K562 (cell line): ENCODE data around the gene CDKN3. TPM values are rescaled to one million over a fixed set of nuclear protein-coding genes. Genes with fewer than 3 reads are reported as not detected.
A peak's percentile ranks its signal among the peaks of the same experiment; 100 is the strongest.

Source experiments
- CHD1 ChIP-seq: fragments of 200-600 bp; sonication (generic); IDR thresholded peaks from one replicate; pipeline ENCODE4 v1.6.1; 2012; ENCODE audit warnings: mild to moderate bottlenecking, moderate library complexity, low read length, inconsistent platforms
- CREM ChIP-seq: IDR thresholded peaks from 2 replicates; pipeline ENCODE4 v1.6.1; 2014; ENCODE audit warnings: antibody characterized with exemption, low read depth
- EGR1 ChIP-seq: fragments of 450-650 bp; conservative IDR thresholded peaks from 2 replicates; pipeline ENCODE4 v1.6.1; 2017; ENCODE audit warnings: mild to moderate bottlenecking
- ETS2 ChIP-seq: IDR thresholded peaks from 2 replicates; pipeline ENCODE4 v1.6.1; 2016; ENCODE audit warnings: borderline replicate concordance, missing genetic modification characterization, mild to moderate bottlenecking, moderate library complexity, missing compliant biosample characterization; ENCODE audit not compliant: poor library complexity, severe bottlenecking
- GABPB1 ChIP-seq: sonication (generic); formaldehyde crosslinking; IDR thresholded peaks from 2 replicates; pipeline ENCODE4 v1.8.0; 2022; ENCODE audit warnings: mild to moderate bottlenecking, missing genetic modification reagents
- GATA2 ChIP-seq: sonication (generic); formaldehyde crosslinking; IDR thresholded peaks from 2 replicates; pipeline ENCODE4 v1.4.0; 2020; ENCODE audit warnings: mild to moderate bottlenecking, missing genetic modification reagents
- GMEB1 ChIP-seq: fragments of 250-450 bp; sonication (Bioruptor Pico); IDR thresholded peaks from 2 replicates; pipeline ENCODE4 v1.4.0; 2020; ENCODE audit warnings: mild to moderate bottlenecking
- GTF2E2 ChIP-seq: fragments of 200-800 bp; sonication (Bioruptor generic); IDR thresholded peaks from 2 replicates; pipeline ENCODE4 v1.6.1; 2016; ENCODE audit warnings: missing genetic modification characterization, missing compliant biosample characterization
- HDAC1 ChIP-seq, 2 experiments: fragments of 450-650 bp; IDR thresholded peaks; 2 replicates each; pipeline ENCODE4 v1.6.1; 2016 to 2017; ENCODE audit warnings: inconsistent platforms in 1 of 2, mild to moderate bottlenecking in 1 of 2, moderate library complexity in 1 of 2
- MAZ ChIP-seq, 2 experiments: fragments of 450-650 bp in 1 of 2; sonication (generic) in 1 of 2; formaldehyde crosslinking; IDR thresholded peaks in 1 of 2; conservative IDR thresholded peaks in 1 of 2; 2 replicates each; pipeline versions ENCODE4 v1.4.0 to v1.5.0; 2020; ENCODE audit warnings: mild to moderate bottlenecking in 1 of 2, missing genetic modification reagents in 1 of 2
- MNT ChIP-seq, 2 experiments: fragments of 450-650 bp; conservative IDR thresholded peaks; 2 replicates each; pipeline ENCODE4 v1.6.1; 2017; ENCODE audit warnings: mild to moderate bottlenecking in 2 of 2, moderate library complexity in 2 of 2
- MTA3 ChIP-seq: fragments of 450-650 bp; formaldehyde crosslinking; IDR thresholded peaks from 2 replicates; pipeline ENCODE4 v1.6.1; 2017; ENCODE audit warnings: mild to moderate bottlenecking, borderline replicate concordance
- NR2C1 ChIP-seq, 2 experiments: fragments of 450-650 bp; IDR thresholded peaks; 2 replicates each; pipeline ENCODE4 v1.6.1; 2017; ENCODE audit warnings: mild to moderate bottlenecking in 2 of 2, antibody characterized with exemption in 1 of 2, inconsistent platforms in 1 of 2, missing compliant biosample characterization in 1 of 2, missing genetic modification characterization in 1 of 2
- PCBP2 ChIP-seq: fragments of 200-400 bp; formaldehyde crosslinking; IDR thresholded peaks from 2 replicates; pipeline ENCODE4 v1.6.1; 2018; ENCODE audit warnings: low read length, low read depth, mild to moderate bottlenecking, moderate library complexity; ENCODE audit not compliant: poor library complexity, severe bottlenecking
- POLR2G ChIP-seq: fragments of 200-400 bp; formaldehyde crosslinking; IDR thresholded peaks from 2 replicates; pipeline ENCODE4 v1.6.1; 2017; ENCODE audit warnings: low read depth, mild to moderate bottlenecking, antibody characterized with exemption, low read length, moderate library complexity
- PRPF4 ChIP-seq: fragments of 200-400 bp; formaldehyde crosslinking; IDR thresholded peaks from one replicate; pipeline ENCODE4 v1.6.1; 2017; ENCODE audit warnings: low read length, low read depth, mild to moderate bottlenecking; ENCODE audit not compliant: insufficient read depth, poor library complexity, severe bottlenecking
- RAD21 ChIP-seq, 2 experiments: fragments of 250-450 bp in 1 of 2; fragments of 450-650 bp in 1 of 2; sonication (Bioruptor Pico) in 1 of 2; formaldehyde crosslinking in 1 of 2; IDR thresholded peaks in 1 of 2; conservative IDR thresholded peaks in 1 of 2; 2 replicates each; pipeline versions ENCODE4 v1.4.0 to v1.8.0; 2020 to 2022; ENCODE audit warnings: mild to moderate bottlenecking in 2 of 2, moderate library complexity in 1 of 2
- SMARCA5 ChIP-seq: fragments of 450-650 bp; IDR thresholded peaks from 2 replicates; pipeline ENCODE4 v1.6.1; 2016
- SMARCC2 ChIP-seq: fragments of 450-650 bp; IDR thresholded peaks from 2 replicates; pipeline ENCODE4 v1.6.1; 2017; ENCODE audit warnings: antibody characterized with exemption, moderate library complexity, mild to moderate bottlenecking, low read depth
- SRSF1 ChIP-seq: fragments of 200-400 bp; formaldehyde crosslinking; IDR thresholded peaks from 2 replicates; pipeline ENCODE4 v1.6.1; 2017; ENCODE audit warnings: mild to moderate bottlenecking, low read depth, low read length, moderate library complexity
- ZFX ChIP-seq: sonication (generic); formaldehyde crosslinking; IDR thresholded peaks from 2 replicates; pipeline ENCODE4 v1.8.0; 2022; ENCODE audit warnings: mild to moderate bottlenecking, missing genetic modification reagents, moderate library complexity
- ZNF165 ChIP-seq: fragments of 250-450 bp; sonication (Bioruptor Pico); IDR thresholded peaks from 2 replicates; pipeline ENCODE4 v1.4.0; 2020; ENCODE audit warnings: borderline replicate concordance
- ZZZ3 ChIP-seq: fragments of 450-650 bp; IDR thresholded peaks from 2 replicates; pipeline ENCODE4 v1.6.1; 2016; ENCODE audit warnings: antibody characterized with exemption, mild to moderate bottlenecking, moderate library complexity
- polyA plus RNA-seq, 8 experiments: library from polyadenylated mRNA; depleted of rRNA in 4 of 8; stranded (reverse) in 5 of 8; unstranded in 3 of 8; fragments of >200 nt; fragmentation: Nextera tagmentation in 2 of 8; fragmentation: Illumina TruSeq in 1 of 8; extraction: Ambion mirVana in 2 of 8; extraction: Trizol in 1 of 8; gene quantifications; 2 replicates each; pipeline versions ENCODE4 v1.2.1 to v1.2.3, GENCODE V29; 2011 to 2014; ENCODE audit warnings: inconsistent platforms in 1 of 8, missing spikeins in 1 of 8
- total RNA-seq, 7 experiments: library from RNA; depleted of rRNA in 6 of 7; stranded (reverse); fragments of >200 nt in 6 of 7; fragmentation: Illumina TruSeq in 2 of 7; extraction: Trizol in 2 of 7; gene quantifications; 2 replicates each; pipeline versions ENCODE4 v1.2.1 to v1.2.3, GENCODE V29; 2011 to 2021; ENCODE audit warnings: low replicate concordance in 1 of 7

The CDKN3 gene
- total and polyA plus RNA-seq, 9 of the 15 experiments (the other 6 are each of a cell fraction or from before 2014, with no cell fraction given), result 41.3 to 128 (median 70.7) TPM

GRCh38 chr14:54440873-54441868 lies 44.4 kb downstream of the CDKN3 start, which contains the start of gene CNIH1 (continued):
- TF ChIP-seq MAZ (CRISPR knock-in tag; conservative IDR thresholded peaks at IDR 0.05 in 1 of 2, IDR thresholded peaks at IDR 0.05 in 1 of 2) (peak; percentile 71 to 77; a peak in 3 of 4 replicates), SMARCA5 (no peak), GABPB1 (CRISPR knock-in tag) (peak; percentile 40; the same call in 1 of the 2 replicates), ETS2 (no peak), POLR2G (peak; percentile 93), ZZZ3 (no peak), ZFX (peak; percentile 93), CREM (peak; percentile 65), RAD21 (CRISPR knock-in tag; conservative IDR thresholded peaks at IDR 0.05 in 1 of 2, IDR thresholded peaks at IDR 0.05 in 1 of 2) (peak; percentile 22 to 31; a peak in 1 of 4 replicates), CHD1 (no peak), MTA3 (peak; percentile 45; the same call in 1 of the 2 replicates), MNT (conservative IDR thresholded peaks at IDR 0.05) (0 out of 4 replicates have a peak, but pooled peaks of 1 of the 2 experiments have one; percentile 35), GATA2 (CRISPR knock-in tag) (no peak), GMEB1 (CRISPR knock-in tag) (0 out of 2 replicates have a peak, but pooled peaks have one; percentile 31), GTF2E2 (tag) (peak; percentile 73), SRSF1 (no peak), NR2C1 (IDR thresholded peaks at IDR 0.05) (no peak), NR2C1 (tag; IDR thresholded peaks at IDR 0.05) (no peak), ZNF165 (no peak), PCBP2 (no peak), HDAC1 (IDR thresholded peaks at IDR 0.05) (0 out of 4 replicates have a peak, but pooled peaks of 1 of the 2 experiments have one; percentile 37), EGR1 (no peak), SMARCC2 (no peak), PRPF4 (no peak)
